ENCODE data around the gene MCM6. TPM values are rescaled to one million over a fixed set of nuclear protein-coding genes. Genes with fewer than 3 reads are reported as not detected.
A peak's percentile ranks its signal among the peaks of the same experiment; 100 is the strongest.

Gene MCM6
- 102 TPM for polyA plus RNA-seq (2013, experiment 1 of 2)
- polyA plus RNA-seq (2013, experiment 2 of 2) = 103 TPM

DNA sequence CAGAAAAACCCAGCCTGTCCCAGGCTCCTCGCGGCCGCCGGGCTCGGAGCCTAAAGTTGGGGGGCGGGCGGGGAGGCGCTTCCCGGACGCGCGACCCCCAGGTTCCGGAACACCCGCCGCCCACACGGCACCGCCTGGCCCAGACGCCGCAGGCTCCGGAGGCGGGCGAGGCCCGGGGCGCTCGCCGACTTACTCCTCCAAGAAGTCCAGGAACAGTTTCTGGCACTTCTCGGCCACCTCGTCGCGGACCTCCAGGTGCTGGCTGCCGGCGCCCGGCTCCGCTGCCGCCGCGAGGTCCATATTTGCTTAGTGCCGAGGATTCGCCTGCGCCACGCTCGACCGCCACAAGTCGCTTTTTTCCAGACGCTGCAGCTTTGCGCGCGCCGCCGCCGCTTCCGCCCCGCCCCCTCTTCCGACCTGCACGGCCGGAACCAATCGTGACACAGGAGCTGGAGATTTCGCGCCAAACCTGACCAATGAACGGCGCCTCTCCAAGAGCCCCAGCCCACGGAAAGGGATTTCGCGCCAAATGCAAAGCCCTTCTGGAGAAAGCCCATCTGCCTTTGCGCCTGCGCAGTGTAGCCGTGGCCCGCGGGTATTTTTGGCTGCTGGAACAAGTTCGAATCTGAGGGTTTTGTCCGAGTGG, at the start of gene MCM6:
MCM6 (minus strand) TSS at position 378 of the 646 bp plus-strand sequence; CDS start at position 300, 78 bp downstream.
- peak; percentile 100 for DNase-seq
- H3K27ac ChIP-seq (ENCODE audit: low read depth, low read length) = peak within 1 kb of the TSS; percentile 78
- H4K5ac ChIP-seq (ENCODE audit: low read length) = no peak within 1 kb of the TSS
- H3K4me3 ChIP-seq (ENCODE audit: low read length) = peak within 1 kb of the TSS; percentile 73
- H3K27me3 ChIP-seq (ENCODE audit: insufficient read depth, low read length, poor library complexity) = no peaks in the 10 kb centered on the region
- H3K4ac ChIP-seq (ENCODE audit: low read depth, low read length) = peak within 1 kb of the TSS; percentile 83
- no peak within 1 kb of the TSS for H2AK5ac ChIP-seq (ENCODE audit: low read length)
- H3K56ac ChIP-seq (ENCODE audit: low read length) = peak within 1 kb of the TSS; percentile 93
- H3K36me3 ChIP-seq (ENCODE audit: control insufficient read depth, insufficient read depth, low read length) = no peaks in the 10 kb centered on the region
- no peak within 1 kb of the TSS for H2BK15ac ChIP-seq (replicated peaks; ENCODE audit: low read depth)
- H3K79me1 ChIP-seq (ENCODE audit: low read length) = peaks cover 6% of the 10 kb centered on the region
- WGBS (ENCODE audit: extremely low coverage, insufficient coverage, low lambda C conversion rate) = no CpG with 5 or more reads among the region's 71 CpGs
- H3K9ac ChIP-seq (ENCODE audit: low read length) = peak within 1 kb of the TSS; percentile 87
- peak within 1 kb of the TSS; percentile 61 for H3K18ac ChIP-seq (ENCODE audit: low read length)
- H2BK5ac ChIP-seq (ENCODE audit: low read length) = no peak within 1 kb of the TSS
- peak within 1 kb of the TSS; percentile 78 for H3K4me2 ChIP-seq (ENCODE audit: low read length)
- H3K4me1 ChIP-seq (ENCODE audit: control insufficient read depth, low read depth, low read length) = peaks cover 6% of the 10 kb centered on the region
- H3K23ac ChIP-seq (ENCODE audit: low read length) = no peak within 1 kb of the TSS
- peak within 1 kb of the TSS; percentile 13 for H4K8ac ChIP-seq (ENCODE audit: low read depth, low read length)
- H2BK120ac ChIP-seq (ENCODE audit: low read depth, low read length) = no peak within 1 kb of the TSS
- peaks cover 22% of the 10 kb centered on the region for H3K79me2 ChIP-seq (ENCODE audit: control insufficient read depth, insufficient read depth, low read length)

DNA sequence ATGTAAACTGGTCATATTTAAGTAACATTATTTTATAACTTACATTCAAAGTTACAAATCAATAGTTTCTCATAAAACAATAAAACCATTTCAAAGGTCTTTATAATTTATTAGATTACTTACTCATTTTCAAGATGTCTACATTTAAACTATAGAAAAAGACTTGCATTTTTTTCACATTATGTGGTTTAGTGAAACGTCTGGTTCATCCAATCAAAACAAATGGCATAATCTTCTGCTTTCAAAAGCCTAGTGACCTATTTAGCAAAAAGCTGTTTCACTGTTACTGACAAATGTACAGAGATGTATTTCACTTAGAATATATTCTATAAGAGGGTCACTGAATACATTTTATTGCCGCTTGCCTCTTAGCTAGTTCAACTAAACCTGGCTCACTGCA, 49.3 kb upstream of the MCM6 start:
- DNase-seq = no peak

GRCh38 chr2:135916207-135916606, 40.0 kb upstream of the MCM6 start:
- H2AK5ac ChIP-seq (ENCODE audit: low read length) = no peak overlapping the region
- no peaks in the 10 kb centered on the region for H3K4me1 ChIP-seq (ENCODE audit: control insufficient read depth, low read depth, low read length)
- no peaks in the 10 kb centered on the region for H3K36me3 ChIP-seq (ENCODE audit: control insufficient read depth, insufficient read depth, low read length)
- no peak overlapping the region for H3K4me3 ChIP-seq (ENCODE audit: low read length)
- peak; percentile 33 for DNase-seq
- no peaks in the 10 kb centered on the region for H3K79me2 ChIP-seq (ENCODE audit: control insufficient read depth, insufficient read depth, low read length)
- no peaks in the 10 kb centered on the region for H3K27me3 ChIP-seq (ENCODE audit: insufficient read depth, low read length, poor library complexity)
- no peak overlapping the region for H2BK15ac ChIP-seq (replicated peaks; ENCODE audit: low read depth)
- H3K4ac ChIP-seq (ENCODE audit: low read depth, low read length) = no peak overlapping the region
- H4K8ac ChIP-seq (ENCODE audit: low read depth, low read length) = no peak overlapping the region
- no peak overlapping the region for H3K4me2 ChIP-seq (ENCODE audit: low read length)
- no peak overlapping the region for H2BK5ac ChIP-seq (ENCODE audit: low read length)
- no peak overlapping the region for H3K56ac ChIP-seq (ENCODE audit: low read length)
- no peak overlapping the region for H3K23ac ChIP-seq (ENCODE audit: low read length)
- no peak overlapping the region for H3K9ac ChIP-seq (ENCODE audit: low read length)
- no peak overlapping the region for H3K18ac ChIP-seq (ENCODE audit: low read length)
- no peak overlapping the region for H4K5ac ChIP-seq (ENCODE audit: low read length)
- WGBS (ENCODE audit: extremely low coverage, insufficient coverage, low lambda C conversion rate) = 100% methylated on average over 1 of the region's 3 CpGs
- H3K79me1 ChIP-seq (ENCODE audit: low read length) = no peaks in the 10 kb centered on the region
- no peak overlapping the region for H2BK120ac ChIP-seq (ENCODE audit: low read depth, low read length)
- no peak overlapping the region for H3K27ac ChIP-seq (ENCODE audit: low read depth, low read length)

More for the DNA sequence above, 49.3 kb upstream of the MCM6 start:
- no peaks in the 10 kb centered on the region for H3K27me3 ChIP-seq (ENCODE audit: insufficient read depth, low read length, poor library complexity)
- no peaks in the 10 kb centered on the region for H3K79me2 ChIP-seq (ENCODE audit: control insufficient read depth, insufficient read depth, low read length)
- H3K4ac ChIP-seq (ENCODE audit: low read depth, low read length) = no peak overlapping the region
- no peak overlapping the region for H3K4me2 ChIP-seq (ENCODE audit: low read length)
- no CpG with 5 or more reads among the region's 2 CpGs for WGBS (ENCODE audit: extremely low coverage, insufficient coverage, low lambda C conversion rate)
- H3K79me1 ChIP-seq (ENCODE audit: low read length) = no peaks in the 10 kb centered on the region
- H2AK5ac ChIP-seq (ENCODE audit: low read length) = no peak overlapping the region
- H3K36me3 ChIP-seq (ENCODE audit: control insufficient read depth, insufficient read depth, low read length) = no peaks in the 10 kb centered on the region
- H3K18ac ChIP-seq (ENCODE audit: low read length) = no peak overlapping the region
- no peak overlapping the region for H3K56ac ChIP-seq (ENCODE audit: low read length)
- no peak overlapping the region for H2BK120ac ChIP-seq (ENCODE audit: low read depth, low read length)
- H4K8ac ChIP-seq (ENCODE audit: low read depth, low read length) = no peak overlapping the region
- no peak overlapping the region for H3K23ac ChIP-seq (ENCODE audit: low read length)
- H3K4me1 ChIP-seq (ENCODE audit: control insufficient read depth, low read depth, low read length) = no peaks in the 10 kb centered on the region
- no peak overlapping the region for H2BK15ac ChIP-seq (replicated peaks; ENCODE audit: low read depth)
- H3K9ac ChIP-seq (ENCODE audit: low read length) = no peak overlapping the region
- no peak overlapping the region for H2BK5ac ChIP-seq (ENCODE audit: low read length)
- H3K4me3 ChIP-seq (ENCODE audit: low read length) = no peak overlapping the region
- no peak overlapping the region for H3K27ac ChIP-seq (ENCODE audit: low read depth, low read length)
- H4K5ac ChIP-seq (ENCODE audit: low read length) = no peak overlapping the region

DNA sequence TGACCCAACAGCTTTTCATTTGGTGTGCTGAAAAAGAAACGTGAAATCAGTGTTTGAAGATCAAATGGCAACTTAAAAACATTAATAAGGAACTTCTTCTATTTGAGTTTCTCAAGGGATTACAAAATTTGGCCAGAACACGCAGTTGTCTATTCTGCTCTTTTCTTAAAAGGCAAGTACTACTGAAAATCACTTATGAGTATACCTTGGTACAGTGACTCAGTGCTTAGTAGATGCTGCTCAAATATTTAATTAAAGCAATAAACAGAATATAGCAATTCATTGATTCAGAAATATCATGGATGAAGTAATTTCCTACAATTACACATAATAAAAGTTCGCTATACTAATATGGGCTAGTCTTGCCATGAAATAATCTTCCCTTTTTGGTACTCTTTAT, 38.2 kb upstream of the MCM6 start:
- no peak overlapping the region for H3K18ac ChIP-seq (ENCODE audit: low read length)
- no peak overlapping the region for H3K4ac ChIP-seq (ENCODE audit: low read depth, low read length)
- no peak overlapping the region for H4K8ac ChIP-seq (ENCODE audit: low read depth, low read length)
- H3K4me3 ChIP-seq (ENCODE audit: low read length) = no peak overlapping the region
- H3K79me2 ChIP-seq (ENCODE audit: control insufficient read depth, insufficient read depth, low read length) = no peaks in the 10 kb centered on the region
- H3K4me1 ChIP-seq (ENCODE audit: control insufficient read depth, low read depth, low read length) = no peaks in the 10 kb centered on the region
- H2BK15ac ChIP-seq (replicated peaks; ENCODE audit: low read depth) = no peak overlapping the region
- no peak overlapping the region for H2BK5ac ChIP-seq (ENCODE audit: low read length)
- H3K4me2 ChIP-seq (ENCODE audit: low read length) = no peak overlapping the region
- H3K27me3 ChIP-seq (ENCODE audit: insufficient read depth, low read length, poor library complexity) = no peaks in the 10 kb centered on the region
- no peak overlapping the region for H4K5ac ChIP-seq (ENCODE audit: low read length)
- H3K23ac ChIP-seq (ENCODE audit: low read length) = no peak overlapping the region
- no peak overlapping the region for H3K9ac ChIP-seq (ENCODE audit: low read length)
- no peak overlapping the region for H3K56ac ChIP-seq (ENCODE audit: low read length)
- no peak overlapping the region for H3K27ac ChIP-seq (ENCODE audit: low read depth, low read length)
- no peak overlapping the region for H2BK120ac ChIP-seq (ENCODE audit: low read depth, low read length)
- DNase-seq = no peak
- WGBS (ENCODE audit: extremely low coverage, insufficient coverage, low lambda C conversion rate) = no CpG with 5 or more reads among the region's 3 CpGs
- H3K79me1 ChIP-seq (ENCODE audit: low read length) = no peaks in the 10 kb centered on the region
- H2AK5ac ChIP-seq (ENCODE audit: low read length) = no peak overlapping the region
- H3K36me3 ChIP-seq (ENCODE audit: control insufficient read depth, insufficient read depth, low read length) = no peaks in the 10 kb centered on the region

GRCh38 chr2:135913727-135914365, 37.6 kb upstream of the MCM6 start:
- Histone ChIP-seq H2BK5ac (ENCODE audit: low read length) (no peak overlapping the region), H3K79me2 (ENCODE audit: control insufficient read depth, insufficient read depth, low read length) (no peaks in the 10 kb centered on the region), H3K79me1 (ENCODE audit: low read length) (no peaks in the 10 kb centered on the region), H3K4ac (ENCODE audit: low read depth, low read length) (no peak overlapping the region), H2BK120ac (ENCODE audit: low read depth, low read length) (no peak overlapping the region), H3K18ac (ENCODE audit: low read length) (no peak overlapping the region), H3K4me3 (ENCODE audit: low read length) (no peak overlapping the region), H2AK5ac (ENCODE audit: low read length) (no peak overlapping the region), H3K27me3 (ENCODE audit: insufficient read depth, low read length, poor library complexity) (no peaks in the 10 kb centered on the region), H3K4me1 (ENCODE audit: control insufficient read depth, low read depth, low read length) (no peaks in the 10 kb centered on the region), H2BK15ac (replicated peaks; ENCODE audit: low read depth) (no peak overlapping the region), H4K8ac (ENCODE audit: low read depth, low read length) (no peak overlapping the region), H3K23ac (ENCODE audit: low read length) (no peak overlapping the region), H3K56ac (ENCODE audit: low read length) (no peak overlapping the region), H4K5ac (ENCODE audit: low read length) (no peak overlapping the region), H3K27ac (ENCODE audit: low read depth, low read length) (no peak overlapping the region), H3K4me2 (ENCODE audit: low read length) (no peak overlapping the region), H3K36me3 (ENCODE audit: control insufficient read depth, insufficient read depth, low read length) (no peaks in the 10 kb centered on the region), H3K9ac (ENCODE audit: low read length) (no peak overlapping the region)
- no CpG with 5 or more reads among the region's 5 CpGs for WGBS (ENCODE audit: extremely low coverage, insufficient coverage, low lambda C conversion rate)
- peak; percentile 44 for DNase-seq

Measured in mesendoderm (in vitro differentiated cells).